ENCODE measurements around the gene CALHM2. TPM values are rescaled to one million over a fixed set of nuclear protein-coding genes. Genes with fewer than 3 reads are reported as not detected.

CALHM2 gene
- total and polyA plus RNA-seq, 5 experiments from 2014 or later = 3.0 to 22.4 (median 16.8) TPM

GRCh38 chr10:103472005-103472404 is 19.8 kb upstream of the CALHM2 start:
- Mint-ChIP-seq H3K36me3 (no peaks in the 10 kb centered on the region), H3K4me3 (peak overlapping the region in 8 of 10 donors; percentile 55 to 87 (median 80)), H3K9me3 (no peaks in the 10 kb centered on the region), H3K27ac (peak overlapping the region; percentile 63 to 97 (median 87)), H3K4me1 (peaks cover 19 to 56% (median 37%) of the 10 kb centered on the region in 4 donors), H3K27me3 (no peaks in the 10 kb centered on the region)
- POLR2A ChIA-PET = interaction anchor here (0.6 to 2.4 kb wide), 4 partner anchors 8 to 46 kb away, joined by 3 to 18 read pairs (median 4); partner anchors contain the start of gene CALHM2
- ATAC-seq (no peak), DNase-seq (peak in 1 of 10 donors; percentile 56)

DNA sequence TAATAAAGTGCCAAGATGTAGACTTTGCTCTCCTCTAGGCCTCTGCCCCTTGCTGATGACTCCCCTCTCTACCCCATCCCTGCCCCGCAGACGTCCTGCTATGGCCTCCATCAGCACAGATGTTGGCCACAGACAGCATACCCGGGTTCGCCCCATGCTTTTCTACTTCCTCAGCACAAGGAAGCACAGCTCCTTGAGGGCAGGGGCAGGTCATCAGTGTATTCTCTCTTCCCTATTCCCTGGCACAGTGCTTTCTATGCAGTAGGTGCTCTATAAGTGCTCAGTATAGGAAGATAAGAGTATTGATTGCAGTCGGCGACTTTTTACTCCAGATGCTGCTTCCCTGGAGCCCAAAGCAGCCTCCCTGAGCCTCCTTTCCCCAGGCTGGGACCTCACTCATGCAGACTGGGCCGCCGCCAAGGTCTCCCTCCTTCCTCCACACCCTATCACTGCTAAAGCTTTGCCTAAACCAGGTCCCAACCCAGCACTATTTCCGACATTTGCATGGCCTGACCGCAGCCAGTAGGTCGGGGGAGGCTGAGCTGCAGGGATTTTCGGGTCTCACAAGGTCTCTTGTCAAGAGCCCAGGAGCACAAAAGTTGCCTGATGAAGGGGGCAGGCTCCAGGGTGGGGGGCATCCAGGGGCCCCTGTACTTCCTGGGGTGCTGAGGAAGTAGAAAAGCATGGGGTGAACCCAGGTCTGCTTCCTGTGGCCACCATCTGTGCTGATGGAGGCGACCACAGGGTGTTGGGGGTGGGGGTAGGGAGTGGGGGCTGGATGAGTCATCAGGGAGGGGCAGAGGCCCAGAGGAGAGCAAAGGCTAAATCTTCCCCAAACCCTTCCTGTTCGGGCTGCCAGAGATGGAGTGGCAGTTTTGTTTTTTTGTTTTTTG is 18.8 kb upstream of the CALHM2 start:
- peak; percentile 88 to 91 for ATAC-seq
- no peaks in the 10 kb centered on the region for H3K27me3 Mint-ChIP-seq
- peaks cover 20 to 58% (median 37%) of the 10 kb centered on the region in 4 donors for H3K4me1 Mint-ChIP-seq
- POLR2A ChIA-PET = interaction anchor here (0.6 to 2.4 kb wide), 4 partner anchors 9 to 45 kb away, joined by 3 to 18 read pairs (median 4); partner anchors contain the start of gene CALHM2
- peak overlapping the region; percentile 49 to 87 (median 80) for H3K4me3 Mint-ChIP-seq
- H3K36me3 Mint-ChIP-seq = no peaks in the 10 kb centered on the region
- DNase-seq = peak in 9 of 10 donors; percentile 40 to 87 (median 54)
- peak overlapping the region; percentile 71 to 97 (median 87) for H3K27ac Mint-ChIP-seq
- no peaks in the 10 kb centered on the region for H3K9me3 Mint-ChIP-seq

GRCh38 chr10:103469201-103469600 is 17.0 kb upstream of the CALHM2 start:
- Mint-ChIP-seq H3K36me3 (no peaks in the 10 kb centered on the region), H3K27ac (peak overlapping the region in 7 of 10 donors; percentile 6 to 97 (median 46)), H3K27me3 (no peaks in the 10 kb centered on the region), H3K9me3 (peaks cover 0 to 1% (median 0%) of the 10 kb centered on the region in 9 donors), H3K4me3 (no peak overlapping the region), H3K4me1 (peaks cover 20 to 56% (median 37%) of the 10 kb centered on the region in 4 donors)
- DNase-seq (peak in 1 of 10 donors; percentile 14), ATAC-seq (no peak)
- POLR2A ChIA-PET = no interaction called here

GRCh38 chr10:103467406-103467805 is 15.2 kb upstream of the CALHM2 start:
- Mint-ChIP-seq H3K9me3 (peaks cover 0 to 1% (median 0%) of the 10 kb centered on the region in 9 donors), H3K27me3 (no peaks in the 10 kb centered on the region), H3K27ac (peak overlapping the region in 5 of 10 donors; percentile 6 to 71 (median 37)), H3K4me1 (peaks cover 20 to 46% (median 34%) of the 10 kb centered on the region in 4 donors), H3K36me3 (no peaks in the 10 kb centered on the region), H3K4me3 (no peak overlapping the region)
- POLR2A ChIA-PET = no interaction called here
- DNase-seq (no peak), ATAC-seq (no peak)

DNA sequence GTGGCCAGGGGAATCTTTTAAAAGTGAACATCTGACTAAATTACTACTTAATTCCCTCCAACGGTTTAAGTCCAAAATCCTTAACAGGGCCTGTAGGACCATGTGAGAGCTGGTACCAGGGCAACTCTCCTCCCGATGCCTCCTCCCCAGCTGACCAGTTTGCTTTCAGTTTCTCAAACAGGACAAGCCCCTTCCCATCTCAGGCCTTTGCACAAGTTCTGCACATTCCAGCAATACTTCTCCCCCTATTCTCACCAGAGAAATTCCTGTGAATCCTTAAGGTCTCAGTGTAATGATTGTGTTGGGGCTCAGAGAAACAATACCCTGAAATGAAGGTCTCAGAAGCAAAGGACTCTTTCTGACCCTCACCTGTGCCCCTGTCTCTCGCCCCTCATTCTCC is 14.6 kb upstream of the CALHM2 start:
- Mint-ChIP-seq H3K27me3 (no peaks in the 10 kb centered on the region), H3K36me3 (no peaks in the 10 kb centered on the region), H3K27ac (peak overlapping the region in 4 of 10 donors; percentile 3 to 46 (median 15)), H3K9me3 (peaks cover 0 to 1% (median 0%) of the 10 kb centered on the region in 9 donors), H3K4me3 (no peak overlapping the region), H3K4me1 (peaks cover 16 to 40% (median 27%) of the 10 kb centered on the region in 4 donors)
- ATAC-seq = no peak
- peak in 1 of 10 donors; percentile 15 for DNase-seq
- POLR2A ChIA-PET = interaction anchor here (1.4 kb wide), 1 partner anchor 15 kb away, joined by 7 read pairs; the partner anchor contains the start of gene CALHM2

DNA sequence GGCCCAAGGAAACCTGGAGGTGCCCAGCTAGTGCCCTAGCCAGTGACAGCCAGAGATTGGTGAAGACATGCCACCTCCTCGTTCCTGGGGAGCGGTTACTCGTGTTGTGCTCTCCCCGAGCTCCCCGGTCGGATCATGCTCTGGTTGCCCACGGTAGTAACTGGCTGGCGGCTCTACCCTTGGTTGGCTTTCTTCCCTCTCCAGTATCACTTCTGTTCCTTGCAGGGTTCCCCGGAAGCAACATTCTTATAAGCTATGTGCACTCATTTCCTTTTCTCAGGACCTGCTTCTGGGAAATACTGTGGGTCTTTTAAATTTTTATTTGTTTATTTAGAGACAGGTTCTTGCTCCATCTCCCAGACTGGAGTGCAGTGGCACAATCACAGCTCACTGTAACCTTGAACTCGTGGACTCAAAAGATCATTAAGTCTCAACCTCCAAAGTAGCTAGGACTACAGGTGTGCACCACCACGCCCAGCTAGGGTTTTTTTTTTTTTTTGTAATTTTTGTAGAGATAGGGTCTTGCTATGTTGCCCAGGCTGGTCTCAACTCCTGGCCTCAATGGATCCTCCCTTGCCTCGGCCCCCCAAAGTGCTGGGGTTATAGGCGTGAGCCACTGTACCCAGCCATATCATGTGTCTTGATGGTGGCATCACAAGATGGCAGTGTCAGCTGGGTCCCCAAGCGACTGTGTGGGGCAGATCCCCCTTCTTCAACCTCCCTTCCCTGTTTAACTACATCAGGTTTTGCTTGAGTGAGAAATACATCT is 13.4 kb upstream of the CALHM2 start:
- no peaks in the 10 kb centered on the region for H3K36me3 Mint-ChIP-seq

GRCh38 chr10:103463499-103463898 is 11.3 kb upstream of the CALHM2 start:
- POLR2A ChIA-PET = interaction anchor here (1.4 kb wide), 1 partner anchor 12 kb away, joined by 3 read pairs; the partner anchor contains the start of gene CALHM2
- no peaks in the 10 kb centered on the region for H3K36me3 Mint-ChIP-seq
- ATAC-seq = no peak
- H3K27ac Mint-ChIP-seq = no peak overlapping the region
- peaks cover 0 to 1% (median 0%) of the 10 kb centered on the region in 9 donors for H3K9me3 Mint-ChIP-seq
- peaks cover 0 to 23% (median 8%) of the 10 kb centered on the region in 4 donors for H3K4me1 Mint-ChIP-seq
- no peak overlapping the region for H3K4me3 Mint-ChIP-seq
- no peaks in the 10 kb centered on the region for H3K27me3 Mint-ChIP-seq
- no peak for DNase-seq

More for the DNA sequence above, 13.4 kb upstream of the CALHM2 start:
- H3K27me3 Mint-ChIP-seq = no peaks in the 10 kb centered on the region
- POLR2A ChIA-PET = interaction anchor here (1.4 kb wide), 1 partner anchor 14 kb away, joined by 7 read pairs; the partner anchor contains the start of gene CALHM2
- H3K27ac Mint-ChIP-seq = peak overlapping the region in 2 of 10 donors; percentile 43 to 46
- peaks cover 0 to 1% (median 0%) of the 10 kb centered on the region in 9 donors for H3K9me3 Mint-ChIP-seq
- DNase-seq = peak in 1 of 10 donors; percentile 21
- H3K4me1 Mint-ChIP-seq = peaks cover 11 to 28% (median 17%) of the 10 kb centered on the region in 4 donors
- ATAC-seq = no peak
- H3K4me3 Mint-ChIP-seq = no peak overlapping the region

- H3K36me3 Mint-ChIP-seq = no peaks in the 10 kb centered on the region
- H3K27me3 Mint-ChIP-seq = no peaks in the 10 kb centered on the region
- H3K4me1 Mint-ChIP-seq = peaks cover 0 to 10% (median 5%) of the 10 kb centered on the region in 4 donors
- peaks cover 0 to 1% (median 0%) of the 10 kb centered on the region in 9 donors for H3K9me3 Mint-ChIP-seq
- H3K27ac Mint-ChIP-seq = peak overlapping the region in 2 of 10 donors; percentile 25 to 28
- POLR2A ChIA-PET = no interaction called here
- H3K4me3 Mint-ChIP-seq = peak overlapping the region in 2 of 10 donors; percentile 62 to 75
- DNase-seq = no peak
- no peak for ATAC-seq
Observed at GRCh38 chr10:103459615-103460014, 7.4 kb upstream of the CALHM2 start.

GRCh38 chr10:103458720-103459119 is 6.5 kb upstream of the CALHM2 start, which contains the start of gene CALHM1:
Gene CALHM1, minus strand, starts transcription at chr10:103458900. Its CDS starts 149 bp downstream, at chr10:103458751.
- H3K27ac Mint-ChIP-seq = peak within 1 kb of the TSS in 2 of 10 donors; percentile 48 to 62
- no peaks in the 10 kb centered on the region for H3K9me3 Mint-ChIP-seq
- ATAC-seq (no peak), DNase-seq (no peak)
- POLR2A ChIA-PET = no interaction called here
- H3K36me3 Mint-ChIP-seq = no peaks in the 10 kb centered on the region
- peak within 1 kb of the TSS in 3 of 10 donors; percentile 15 to 18 (median 18) for H3K4me3 Mint-ChIP-seq
- no peaks in the 10 kb centered on the region for H3K27me3 Mint-ChIP-seq
- H3K4me1 Mint-ChIP-seq = peaks cover 2 to 13% (median 6%) of the 10 kb centered on the region in 4 donors

DNA sequence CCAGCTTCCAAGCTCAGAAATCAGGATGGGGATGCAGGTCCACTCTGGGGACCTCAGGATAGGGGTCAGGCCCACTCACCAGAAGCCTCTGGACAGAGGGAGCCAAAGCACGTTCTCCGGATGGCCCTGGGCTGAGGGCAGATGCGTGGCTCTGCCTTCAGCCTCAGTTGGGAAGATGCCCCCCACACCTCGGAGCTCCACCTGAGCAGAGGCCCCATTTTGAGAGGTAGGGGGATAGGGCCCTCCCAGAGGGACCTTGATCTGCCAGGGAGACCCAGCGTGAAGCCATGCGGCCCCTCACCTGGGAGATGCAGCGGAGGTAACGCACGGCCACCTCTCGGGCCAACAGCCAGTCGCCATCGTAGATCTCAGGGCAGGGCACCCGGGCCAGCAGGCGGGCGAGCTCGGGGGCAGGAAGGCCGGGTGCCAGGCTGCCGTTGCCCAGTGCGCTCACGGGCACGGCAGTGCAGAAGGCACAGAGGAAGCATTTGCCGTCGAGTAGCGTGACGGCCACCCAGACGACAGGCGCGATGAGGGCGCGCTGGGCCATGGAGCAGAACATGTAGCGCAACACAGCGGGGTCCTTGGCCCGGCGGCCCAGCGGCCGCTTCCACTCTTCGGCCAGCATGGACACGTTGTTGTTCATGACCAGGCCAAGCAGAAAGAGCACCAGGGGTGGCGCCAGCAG is 5.9 kb upstream of the CALHM2 start:
- no peak overlapping the region for H3K27ac Mint-ChIP-seq

DNA sequence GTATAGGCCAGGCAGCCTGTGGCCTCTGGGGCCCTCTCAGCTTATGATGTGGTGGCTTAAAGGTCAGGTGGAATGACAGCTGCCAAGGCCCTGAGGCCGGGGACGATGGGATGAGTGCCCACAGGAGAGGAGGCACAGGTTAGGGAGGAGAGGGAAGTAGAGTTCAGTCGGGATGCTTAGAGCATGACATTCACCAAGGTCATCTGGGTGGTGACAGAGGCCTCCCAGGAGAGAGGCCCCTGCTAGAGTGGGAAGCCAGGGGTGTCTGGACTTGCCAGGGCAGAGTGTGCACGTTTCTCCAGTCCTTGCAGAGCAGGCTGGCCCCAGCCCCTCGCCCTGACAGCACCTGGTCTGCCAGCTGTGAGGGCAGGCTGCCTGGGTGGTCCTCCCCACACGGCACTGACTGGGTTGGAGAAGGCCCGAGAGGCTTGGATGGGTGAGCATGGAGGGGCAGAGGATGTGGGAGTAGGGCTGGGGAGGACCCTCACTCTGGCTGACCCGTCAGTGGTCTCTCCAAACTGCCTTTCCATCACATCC is 5.1 kb upstream of the CALHM2 start:
- Mint-ChIP-seq H3K27ac (peak overlapping the region in 2 of 10 donors; percentile 52 to 71), H3K4me3 (no peak overlapping the region)

More for the DNA sequence above, 5.9 kb upstream of the CALHM2 start:
- H3K36me3 Mint-ChIP-seq = no peaks in the 10 kb centered on the region
- ATAC-seq = no peak
- no peaks in the 10 kb centered on the region for H3K9me3 Mint-ChIP-seq
- H3K4me1 Mint-ChIP-seq = peaks cover 6 to 19% (median 10%) of the 10 kb centered on the region in 4 donors
- POLR2A ChIA-PET = interaction anchor here (0.6 kb wide), 1 partner anchor 9 kb away, joined by 3 read pairs; no protein-coding TSS in a partner anchor
- DNase-seq = no peak
- H3K27me3 Mint-ChIP-seq = no peaks in the 10 kb centered on the region
- H3K4me3 Mint-ChIP-seq = no peak overlapping the region

More for the DNA sequence above, 5.1 kb upstream of the CALHM2 start:
- DNase-seq (no peak), ATAC-seq (no peak)
- POLR2A ChIA-PET = interaction anchor here (0.6 kb wide), 1 partner anchor 8 kb away, joined by 3 read pairs; no protein-coding TSS in a partner anchor
- H3K36me3 Mint-ChIP-seq = no peaks in the 10 kb centered on the region
- H3K4me1 Mint-ChIP-seq = peaks cover 6 to 24% (median 16%) of the 10 kb centered on the region in 4 donors
- H3K27me3 Mint-ChIP-seq = no peaks in the 10 kb centered on the region
- H3K9me3 Mint-ChIP-seq = no peaks in the 10 kb centered on the region
